HepG2 (cell line): ENCODE results near the gene DDAH1. TPM values are rescaled to one million over a fixed set of nuclear protein-coding genes. Genes with fewer than 3 reads are reported as not detected.

Experiments
- ADNP ChIP-seq: sonication (generic); formaldehyde crosslinking; IDR thresholded peaks from 2 replicates; pipeline ENCODE4 v1.4.0; 2020; ENCODE audit warnings: missing genetic modification reagents
- BCL6 ChIP-seq: IDR thresholded peaks from 2 replicates; pipeline ENCODE4 v1.6.1; 2016; ENCODE audit warnings: missing genetic modification reagents, missing compliant biosample characterization
- CHCHD3 ChIP-seq: sonication (generic); formaldehyde crosslinking; IDR thresholded peaks from 2 replicates; pipeline ENCODE4 v1.8.0; 2022; ENCODE audit warnings: mild to moderate bottlenecking, missing genetic modification reagents, moderate library complexity
- DNMT1 ChIP-seq: sonication (generic); formaldehyde crosslinking; IDR thresholded peaks from 2 replicates; pipeline ENCODE4 v1.5.1; 2020; ENCODE audit warnings: mild to moderate bottlenecking, missing genetic modification reagents
- HMG20A ChIP-seq: IDR thresholded peaks from 2 replicates; pipeline ENCODE4 v1.6.1; 2016; ENCODE audit warnings: borderline replicate concordance
- KDM2A ChIP-seq: sonication (generic); formaldehyde crosslinking; IDR thresholded peaks from 2 replicates; pipeline ENCODE4 v1.4.0; 2020; ENCODE audit warnings: low read depth, missing genetic modification reagents, borderline replicate concordance
- MIXL1 ChIP-seq: IDR thresholded peaks from 2 replicates; pipeline ENCODE4 v1.6.1; 2016
- MYPOP ChIP-seq: sonication (generic); formaldehyde crosslinking; IDR thresholded peaks from 2 replicates; pipeline ENCODE4 v1.8.1; 2023; ENCODE audit warnings: mild to moderate bottlenecking, moderate library complexity, missing genetic modification reagents
- NFE2L2 ChIP-seq: fragments of 150-350 bp; IDR thresholded peaks from 2 replicates; pipeline ENCODE4 v1.6.1; 2014; ENCODE audit warnings: low read length
- NFKBIZ ChIP-seq: IDR thresholded peaks from 2 replicates; pipeline ENCODE4 v1.6.1; 2018; ENCODE audit warnings: missing genetic modification reagents, missing compliant biosample characterization
- NR2F1 ChIP-seq, 2 experiments: fragments of 450-650 bp in 1 of 2; formaldehyde crosslinking in 1 of 2; IDR thresholded peaks; 2 replicates each; pipeline versions ENCODE4 v1.5.0 to v1.6.1; 2016 to 2020; ENCODE audit warnings: mild to moderate bottlenecking in 1 of 2, missing compliant biosample characterization in 1 of 2, missing genetic modification reagents in 1 of 2, moderate library complexity in 1 of 2
- SCMH1 ChIP-seq: sonication (generic); formaldehyde crosslinking; IDR thresholded peaks from 2 replicates; pipeline ENCODE4 v1.9.0; 2021; ENCODE audit warnings: missing genetic modification reagents, mild to moderate bottlenecking, borderline replicate concordance
- SP140L ChIP-seq: sonication (generic); formaldehyde crosslinking; IDR thresholded peaks from 2 replicates; pipeline ENCODE4 v1.4.0; 2020; ENCODE audit warnings: missing genetic modification reagents, borderline replicate concordance
- ZBTB7A ChIP-seq: sonication (generic); formaldehyde crosslinking; IDR thresholded peaks from 2 replicates; pipeline ENCODE4 v1.8.0; 2022; ENCODE audit warnings: mild to moderate bottlenecking, missing genetic modification reagents
- ZFP36L1 ChIP-seq: sonication (generic); formaldehyde crosslinking; IDR thresholded peaks from 2 replicates; pipeline ENCODE4 v1.8.0; 2022; ENCODE audit warnings: mild to moderate bottlenecking, missing genetic modification reagents, moderate library complexity
- ZMAT3 ChIP-seq: sonication (generic); formaldehyde crosslinking; conservative IDR thresholded peaks from 2 replicates; pipeline ENCODE4 v1.7.0; 2021; ENCODE audit warnings: missing genetic modification reagents
- ZNF317 ChIP-seq: sonication (generic); formaldehyde crosslinking; IDR thresholded peaks from 2 replicates; pipeline ENCODE4 v1.5.0; 2020; ENCODE audit warnings: mild to moderate bottlenecking, missing genetic modification reagents
- ZNF382 ChIP-seq: sonication (generic); formaldehyde crosslinking; IDR thresholded peaks from 2 replicates; pipeline ENCODE4 v1.5.0; 2020; ENCODE audit warnings: missing genetic modification reagents, mild to moderate bottlenecking, borderline replicate concordance
- ZNF550 ChIP-seq: sonication (generic); formaldehyde crosslinking; IDR thresholded peaks from 2 replicates; pipeline ENCODE4 v1.4.0; 2020; ENCODE audit warnings: mild to moderate bottlenecking, missing genetic modification reagents, borderline replicate concordance
- ZNF75D ChIP-seq: sonication (generic); formaldehyde crosslinking; IDR thresholded peaks from 2 replicates; pipeline ENCODE4 v1.8.1; 2023; ENCODE audit warnings: missing genetic modification reagents, mild to moderate bottlenecking, borderline replicate concordance
- polyA plus RNA-seq, 8 experiments: library from polyadenylated mRNA; depleted of rRNA in 3 of 8; stranded (reverse) in 7 of 8; unstranded in 1 of 8; fragments of >200 nt; fragmentation: Illumina TruSeq in 4 of 8; extraction: Trizol in 4 of 8; gene quantifications; 2 replicates each; pipeline versions ENCODE4 v1.2.1 to v1.2.3, GENCODE V29; 2011 to 2016; ENCODE audit warnings: low read depth in 4 of 8, missing spikeins in 1 of 8, mixed read lengths in 1 of 8; ENCODE audit not compliant: insufficient read depth in 1 of 8
- total RNA-seq, 5 experiments: library from RNA; depleted of rRNA; stranded (reverse); fragments of >200 nt; fragmentation: Illumina TruSeq; extraction: Trizol; gene quantifications; 2 replicates each; pipeline ENCODE4 v1.2.3, GENCODE V29; 2016; ENCODE audit warnings: low read depth in 1 of 5
- TF ChIP-seq, protein P1 (sequence below), 2 experiments: sonication (generic) in 1 of 2; formaldehyde crosslinking in 1 of 2; IDR thresholded peaks; 2 replicates each; pipeline versions ENCODE4 v1.4.0 to v1.6.1; 2018 to 2020; ENCODE audit warnings: missing genetic modification reagents in 2 of 2, borderline replicate concordance in 1 of 2, low read depth in 1 of 2, mild to moderate bottlenecking in 1 of 2, missing biosample characterization in 1 of 2
- TF ChIP-seq, protein P2 (sequence below): IDR thresholded peaks from 2 replicates; pipeline ENCODE4 v1.6.1; 2012; ENCODE audit warnings: low read depth, low read length, improper control_type of control experiment
- TF ChIP-seq, protein P3 (sequence below): sonication (generic); formaldehyde crosslinking; conservative IDR thresholded peaks from 2 replicates; pipeline ENCODE4 v1.8.0; 2022; ENCODE audit warnings: low read depth, missing genetic modification reagents

The DDAH1 gene
- total and polyA plus RNA-seq, 2 of the 13 experiments (the other 11 are each of a cell fraction or from before 2014, with no cell fraction given), result 39.7 to 64.4 TPM

DNA sequence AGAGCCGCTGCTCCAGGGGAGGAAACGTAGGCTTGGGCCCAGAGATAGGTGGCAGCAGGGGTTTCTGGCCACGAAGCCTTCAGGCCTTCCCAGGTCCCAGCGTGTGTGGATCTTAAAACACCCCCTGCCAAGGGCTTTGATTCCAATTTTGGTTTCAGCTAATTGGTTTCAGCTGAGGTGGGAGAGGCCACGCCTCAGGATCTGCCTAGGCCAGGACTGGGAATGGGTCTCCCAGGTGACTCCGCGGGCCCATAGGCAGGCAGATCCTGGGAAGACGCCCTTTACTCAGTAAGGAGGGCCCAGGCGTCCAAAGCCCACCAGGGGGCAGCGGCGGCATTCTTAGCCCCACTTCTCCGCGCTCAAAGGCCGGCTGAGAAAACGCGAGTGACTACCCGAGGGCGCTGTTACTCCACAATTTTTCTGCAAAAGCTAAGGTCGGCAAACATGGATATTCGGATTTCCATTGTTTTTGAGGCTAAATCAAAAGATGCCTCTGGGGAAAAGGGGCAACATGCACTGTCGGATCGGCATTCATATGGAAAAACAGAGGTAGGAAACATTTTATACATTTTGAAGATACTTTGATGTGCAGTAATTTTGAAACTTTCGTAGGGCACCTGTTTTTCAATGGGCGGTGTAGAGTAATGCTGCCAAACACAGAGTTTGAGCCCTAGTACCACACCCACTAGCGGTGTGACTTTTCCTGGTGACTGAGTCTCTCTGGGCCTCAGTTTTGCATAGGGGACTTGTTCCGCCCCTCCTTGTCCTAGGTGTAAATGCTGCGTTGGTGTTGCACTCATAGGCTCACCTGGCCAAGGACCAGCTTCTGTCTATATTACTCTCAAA, 156.7 kb downstream of the DDAH1 start (continued):
- TF ChIP-seq ZBTB7A (CRISPR knock-in tag), result no peak
- TF ChIP-seq, protein P1, sequence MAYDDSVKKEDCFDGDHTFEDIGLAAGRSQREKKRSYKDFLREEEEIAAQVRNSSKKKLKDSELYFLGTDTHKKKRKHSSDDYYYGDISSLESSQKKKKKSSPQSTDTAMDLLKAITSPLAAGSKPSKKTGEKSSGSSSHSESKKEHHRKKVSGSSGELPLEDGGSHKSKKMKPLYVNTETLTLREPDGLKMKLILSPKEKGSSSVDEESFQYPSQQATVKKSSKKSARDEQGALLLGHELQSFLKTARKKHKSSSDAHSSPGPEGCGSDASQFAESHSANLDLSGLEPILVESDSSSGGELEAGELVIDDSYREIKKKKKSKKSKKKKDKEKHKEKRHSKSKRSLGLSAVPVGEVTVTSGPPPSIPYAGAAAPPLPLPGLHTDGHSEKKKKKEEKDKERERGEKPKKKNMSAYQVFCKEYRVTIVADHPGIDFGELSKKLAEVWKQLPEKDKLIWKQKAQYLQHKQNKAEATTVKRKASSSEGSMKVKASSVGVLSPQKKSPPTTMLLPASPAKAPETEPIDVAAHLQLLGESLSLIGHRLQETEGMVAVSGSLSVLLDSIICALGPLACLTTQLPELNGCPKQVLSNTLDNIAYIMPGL (CRISPR knock-in tag; IDR thresholded peaks at IDR 0.05; ENCODE audit: borderline replicate concordance in 1 of 2, low read depth in 1 of 2), result peak; percentile 92 to 96
- no peak for TF ChIP-seq SP140L
- no peak for TF ChIP-seq MYPOP
- no peak for TF ChIP-seq ZNF75D (CRISPR knock-in tag)
- no peak for TF ChIP-seq HMG20A
- no peak for TF ChIP-seq NFKBIZ (CRISPR knock-in tag)
- no peak for TF ChIP-seq SCMH1
- TF ChIP-seq ZNF382, result no peak
- no peak for TF ChIP-seq ZMAT3
- TF ChIP-seq ADNP (CRISPR knock-in tag), result no peak
- no peak for TF ChIP-seq BCL6
- TF ChIP-seq, protein P2, sequence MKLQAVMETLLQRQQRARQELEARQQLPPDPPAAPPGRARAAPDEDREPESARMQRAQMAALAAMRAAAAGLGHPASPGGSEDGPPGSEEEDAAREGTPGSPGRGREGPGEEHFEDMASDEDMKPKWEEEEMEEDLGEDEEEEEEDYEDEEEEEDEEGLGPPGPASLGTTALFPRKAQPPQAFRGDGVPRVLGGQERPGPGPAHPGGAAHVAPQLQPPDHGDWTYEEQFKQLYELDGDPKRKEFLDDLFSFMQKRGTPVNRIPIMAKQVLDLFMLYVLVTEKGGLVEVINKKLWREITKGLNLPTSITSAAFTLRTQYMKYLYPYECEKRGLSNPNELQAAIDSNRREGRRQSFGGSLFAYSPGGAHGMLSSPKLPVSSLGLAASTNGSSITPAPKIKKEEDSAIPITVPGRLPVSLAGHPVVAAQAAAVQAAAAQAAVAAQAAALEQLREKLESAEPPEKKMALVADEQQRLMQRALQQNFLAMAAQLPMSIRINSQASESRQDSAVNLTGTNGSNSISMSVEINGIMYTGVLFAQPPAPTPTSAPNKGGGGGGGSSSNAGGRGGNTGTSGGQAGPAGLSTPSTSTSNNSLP, result no peak
- TF ChIP-seq DNMT1, result no peak
- TF ChIP-seq ZNF317 (CRISPR knock-in tag), result 0 out of 2 replicates have a peak, but pooled peaks have one; percentile 27
- TF ChIP-seq, protein P3, sequence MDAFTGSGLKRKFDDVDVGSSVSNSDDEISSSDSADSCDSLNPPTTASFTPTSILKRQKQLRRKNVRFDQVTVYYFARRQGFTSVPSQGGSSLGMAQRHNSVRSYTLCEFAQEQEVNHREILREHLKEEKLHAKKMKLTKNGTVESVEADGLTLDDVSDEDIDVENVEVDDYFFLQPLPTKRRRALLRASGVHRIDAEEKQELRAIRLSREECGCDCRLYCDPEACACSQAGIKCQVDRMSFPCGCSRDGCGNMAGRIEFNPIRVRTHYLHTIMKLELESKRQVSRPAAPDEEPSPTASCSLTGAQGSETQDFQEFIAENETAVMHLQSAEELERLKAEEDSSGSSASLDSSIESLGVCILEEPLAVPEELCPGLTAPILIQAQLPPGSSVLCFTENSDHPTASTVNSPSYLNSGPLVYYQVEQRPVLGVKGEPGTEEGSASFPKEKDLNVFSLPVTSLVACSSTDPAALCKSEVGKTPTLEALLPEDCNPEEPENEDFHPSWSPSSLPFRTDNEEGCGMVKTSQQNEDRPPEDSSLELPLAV, result no peak
- no peak for TF ChIP-seq CHCHD3 (CRISPR knock-in tag)
- peak; percentile 69; the same call in 1 of the 2 replicates for TF ChIP-seq KDM2A
- TF ChIP-seq NR2F1 (CRISPR knock-in tag; IDR thresholded peaks at IDR 0.05), result no peak
- TF ChIP-seq ZNF550 (CRISPR knock-in tag), result no peak
- TF ChIP-seq NFE2L2, result no peak
- TF ChIP-seq MIXL1 (CRISPR knock-in tag), result 0 out of 2 replicates have a peak, but pooled peaks have one; percentile 29
- no peak for TF ChIP-seq ZFP36L1 (CRISPR knock-in tag)
